Measurements from ENCODE around the gene AVP. TPM values are rescaled to one million over a fixed set of nuclear protein-coding genes. Genes with fewer than 3 reads are reported as not detected.

AVP gene
- total and polyA plus RNA-seq, 9 of the 15 experiments (the other 6 are each of a cell fraction or from before 2014, with no cell fraction given), result not detected

- TF ChIP-seq, protein P1, sequence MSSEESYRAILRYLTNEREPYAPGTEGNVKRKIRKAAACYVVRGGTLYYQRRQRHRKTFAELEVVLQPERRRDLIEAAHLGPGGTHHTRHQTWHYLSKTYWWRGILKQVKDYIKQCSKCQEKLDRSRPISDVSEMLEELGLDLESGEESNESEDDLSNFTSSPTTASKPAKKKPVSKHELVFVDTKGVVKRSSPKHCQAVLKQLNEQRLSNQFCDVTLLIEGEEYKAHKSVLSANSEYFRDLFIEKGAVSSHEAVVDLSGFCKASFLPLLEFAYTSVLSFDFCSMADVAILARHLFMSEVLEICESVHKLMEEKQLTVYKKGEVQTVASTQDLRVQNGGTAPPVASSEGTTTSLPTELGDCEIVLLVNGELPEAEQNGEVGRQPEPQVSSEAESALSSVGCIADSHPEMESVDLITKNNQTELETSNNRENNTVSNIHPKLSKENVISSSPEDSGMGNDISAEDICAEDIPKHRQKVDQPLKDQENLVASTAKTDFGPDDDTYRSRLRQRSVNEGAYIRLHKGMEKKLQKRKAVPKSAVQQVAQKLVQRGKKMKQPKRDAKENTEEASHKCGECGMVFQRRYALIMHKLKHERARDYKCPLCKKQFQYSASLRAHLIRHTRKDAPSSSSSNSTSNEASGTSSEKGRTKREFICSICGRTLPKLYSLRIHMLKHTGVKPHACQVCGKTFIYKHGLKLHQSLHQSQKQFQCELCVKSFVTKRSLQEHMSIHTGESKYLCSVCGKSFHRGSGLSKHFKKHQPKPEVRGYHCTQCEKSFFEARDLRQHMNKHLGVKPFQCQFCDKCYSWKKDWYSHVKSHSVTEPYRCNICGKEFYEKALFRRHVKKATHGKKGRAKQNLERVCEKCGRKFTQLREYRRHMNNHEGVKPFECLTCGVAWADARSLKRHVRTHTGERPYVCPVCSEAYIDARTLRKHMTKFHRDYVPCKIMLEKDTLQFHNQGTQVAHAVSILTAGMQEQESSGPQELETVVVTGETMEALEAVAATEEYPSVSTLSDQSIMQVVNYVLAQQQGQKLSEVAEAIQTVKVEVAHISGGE (CRISPR knock-in tag; IDR thresholded peaks at IDR 0.05), result peak in 2 of 3 experiments; percentile 12 to 71; a peak in 1 of 6 replicates
- TF ChIP-seq ZKSCAN1 (IDR thresholded peaks at IDR 0.05; ENCODE audit: low read depth, low read length), result no peak
- no peak for TF ChIP-seq NCOR1 (IDR thresholded peaks at IDR 0.05)
- TF ChIP-seq SIN3B (IDR thresholded peaks at IDR 0.05; ENCODE audit: low read depth), result no peak; the same call in 1 of the 2 replicates
- peak; percentile 80 for TF ChIP-seq SAFB (IDR thresholded peaks at IDR 0.05; ENCODE audit: borderline replicate concordance, low read depth, low read length)
- TF ChIP-seq, protein P2, sequence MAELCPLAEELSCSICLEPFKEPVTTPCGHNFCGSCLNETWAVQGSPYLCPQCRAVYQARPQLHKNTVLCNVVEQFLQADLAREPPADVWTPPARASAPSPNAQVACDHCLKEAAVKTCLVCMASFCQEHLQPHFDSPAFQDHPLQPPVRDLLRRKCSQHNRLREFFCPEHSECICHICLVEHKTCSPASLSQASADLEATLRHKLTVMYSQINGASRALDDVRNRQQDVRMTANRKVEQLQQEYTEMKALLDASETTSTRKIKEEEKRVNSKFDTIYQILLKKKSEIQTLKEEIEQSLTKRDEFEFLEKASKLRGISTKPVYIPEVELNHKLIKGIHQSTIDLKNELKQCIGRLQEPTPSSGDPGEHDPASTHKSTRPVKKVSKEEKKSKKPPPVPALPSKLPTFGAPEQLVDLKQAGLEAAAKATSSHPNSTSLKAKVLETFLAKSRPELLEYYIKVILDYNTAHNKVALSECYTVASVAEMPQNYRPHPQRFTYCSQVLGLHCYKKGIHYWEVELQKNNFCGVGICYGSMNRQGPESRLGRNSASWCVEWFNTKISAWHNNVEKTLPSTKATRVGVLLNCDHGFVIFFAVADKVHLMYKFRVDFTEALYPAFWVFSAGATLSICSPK (IDR thresholded peaks at IDR 0.05; ENCODE audit: borderline replicate concordance), result no peak
- TF ChIP-seq EP300 (IDR thresholded peaks at IDR 0.05; ENCODE audit: low read length), result no peak
- TF ChIP-seq SREBF1 (IDR thresholded peaks at IDR 0.05; ENCODE audit: borderline replicate concordance, low read depth, low read length), result no peak
- TF ChIP-seq ZNF586 (CRISPR knock-in tag; conservative IDR thresholded peaks at IDR 0.05), result no peak
- TF ChIP-seq CEBPB (tag; IDR thresholded peaks at IDR 0.05), result no peak
- TF ChIP-seq SNRNP70 (optimal IDR thresholded peaks at IDR 0.05; ENCODE audit: low read depth, low read length), result no peak
- TF ChIP-seq CREBBP (IDR thresholded peaks at IDR 0.05; ENCODE audit: low read depth, low read length), result no peak
- TF ChIP-seq PCBP2 (IDR thresholded peaks at IDR 0.05; ENCODE audit: low read depth, low read length, poor library complexity, severe bottlenecking), result no peak
- no peak for TF ChIP-seq ZBTB49 (CRISPR knock-in tag; IDR thresholded peaks at IDR 0.05; ENCODE audit: borderline replicate concordance)
- TF ChIP-seq TAF9B (IDR thresholded peaks at IDR 0.05; ENCODE audit: partially characterized antibody), result no peak
- no peak for TF ChIP-seq U2AF2 (optimal IDR thresholded peaks at IDR 0.05; ENCODE audit: low read depth, low read length)
- TF ChIP-seq ASH1L (IDR thresholded peaks at IDR 0.05; ENCODE audit: borderline replicate concordance, low read depth, partially characterized antibody), result no peak
- TF ChIP-seq ZNF274 (IDR thresholded peaks at IDR 0.05; ENCODE audit: borderline replicate concordance, low read depth, low read length), result no peak
Measured at GRCh38 chr20:3045816-3046676, 38.5 kb downstream of the AVP start, which contains the start of gene MRPS26 (continued).

All from K562 (cell line).